H1 (cell line): ENCODE data around the gene SS18L1. TPM values are rescaled to one million over a fixed set of nuclear protein-coding genes. Genes with fewer than 3 reads are reported as not detected.

ENCODE experiments used
- CTCF ChIA-PET: fragments of 300-600 bp; sonication (Branson Sonifier 250); formaldehyde crosslinking; loops from one replicate; lab custom pipeline; 2021; ENCODE audit not compliant: partially characterized antibody; lab: Charles Lee
- POLR2A ChIA-PET: fragments of 300-600 bp; sonication (Branson Sonifier 250); formaldehyde crosslinking; loops from one replicate; lab custom pipeline; 2021; ENCODE audit warnings: inconsistent platforms; ENCODE audit not compliant: partially characterized antibody; lab: Charles Lee
- DNase-seq, 2 experiments: peaks; one replicate each; pipeline versions ENCODE4 v3.0.0 to v3.0.0-alpha.2; 2010 to 2022; ENCODE audit warnings: low spot score in 2 of 2, low read depth in 1 of 2, mixed read lengths in 1 of 2
- FAIRE-seq: peaks from 2 replicates; lab custom pipeline; 2011; peaks lifted over from hg19 to GRCh38; lab: Jason Lieb, UNC
- H2AFZ ChIP-seq: 2 replicates; pipeline ENCODE4 v1.8.1; 2012; ENCODE audit warnings: low read length, inconsistent platforms
- H2AK5ac ChIP-seq: 2 replicates; pipeline ENCODE4 v1.6.1; 2013; ENCODE audit warnings: low read depth, low read length
- H2BK120ac ChIP-seq: replicated peaks from 2 replicates; pipeline ENCODE3; 2013; ENCODE audit warnings: low read depth, low read length, inconsistent platforms
- H2BK12ac ChIP-seq: 2 replicates; pipeline ENCODE4 v1.6.1; 2013; ENCODE audit warnings: low read depth, low read length
- H2BK15ac ChIP-seq: 2 replicates; pipeline ENCODE4 v1.6.1; 2013; ENCODE audit warnings: low read length
- H2BK20ac ChIP-seq: 2 replicates; pipeline ENCODE4 v1.6.1; 2013; ENCODE audit warnings: low read length
- H2BK5ac ChIP-seq: 2 replicates; pipeline ENCODE4 v1.6.1; 2013; ENCODE audit warnings: low read depth, low read length
- H3K14ac ChIP-seq: 2 replicates; pipeline ENCODE4 v1.6.1; 2013; ENCODE audit warnings: inconsistent platforms; ENCODE audit not compliant: insufficient read length
- H3K18ac ChIP-seq: 2 replicates; pipeline ENCODE4 v1.6.1; 2013; ENCODE audit warnings: low read length; ENCODE audit errors: extremely low read depth
- H3K23ac ChIP-seq: 2 replicates; pipeline ENCODE4 v1.6.1; 2013; ENCODE audit warnings: inconsistent platforms; ENCODE audit not compliant: insufficient read length
- H3K23me2 ChIP-seq: 2 replicates; pipeline ENCODE4 v1.6.1; 2013; ENCODE audit warnings: low read depth, low read length
- H3K27ac ChIP-seq: 2 replicates; pipeline ENCODE4 v1.6.1; 2011; ENCODE audit warnings: low read depth, low read length, inconsistent platforms
- H3K27me3 ChIP-seq, 4 experiments: replicated peaks in 1 of 4; 1 replicate in 1 of 4; 2 replicates in 3 of 4; pipeline versions ENCODE4 v1.6.1 to v1.8.1; 2011 to 2013; ENCODE audit warnings: low read length in 3 of 4, mild to moderate bottlenecking in 3 of 4, inconsistent platforms in 2 of 4, mixed read lengths in 2 of 4, moderate library complexity in 1 of 4; ENCODE audit not compliant: control insufficient read depth in 3 of 4, insufficient read depth in 3 of 4; ENCODE audit errors: extremely low read depth in 1 of 4
- H3K36me3 ChIP-seq, 4 experiments: 2 replicates each; pipeline versions ENCODE4 v1.6.1 to v1.8.1; 2011 to 2013; ENCODE audit warnings: mild to moderate bottlenecking in 4 of 4, low read length in 3 of 4, moderate library complexity in 2 of 4, control low read depth in 1 of 4, inconsistent platforms in 1 of 4; ENCODE audit not compliant: insufficient read depth in 4 of 4, control insufficient read depth in 2 of 4
- H3K4ac ChIP-seq: replicated peaks from 2 replicates; pipeline ENCODE3; 2013; ENCODE audit warnings: low read length, low read depth, mixed read lengths, inconsistent platforms; ENCODE audit not compliant: insufficient read length
- H3K4me1 ChIP-seq, 4 experiments: replicated peaks in 1 of 4; 1 replicate in 1 of 4; 2 replicates in 3 of 4; pipeline versions ENCODE4 v1.6.1 to v1.8.1; 2011 to 2013; ENCODE audit warnings: low read length in 3 of 4, inconsistent platforms in 2 of 4, mixed read lengths in 1 of 4; ENCODE audit not compliant: insufficient read depth in 4 of 4, control insufficient read depth in 3 of 4
- H3K4me2 ChIP-seq, 2 experiments: 2 replicates each; pipeline versions ENCODE4 v1.6.1 to v1.8.1; 2011 to 2013; ENCODE audit warnings: low read depth in 2 of 2, low read length in 2 of 2, control low read depth in 1 of 2, inconsistent platforms in 1 of 2, mild to moderate bottlenecking in 1 of 2; ENCODE audit not compliant: insufficient read depth in 1 of 2
- H3K4me3 ChIP-seq, 4 experiments: fragments of 200-600, 300-600 bp in 1 of 4; sonication (generic), shearing (Covaris generic), sonication (Bioruptor Twin) in 1 of 4; 2 replicates each; pipeline versions ENCODE4 v1.5.1 to v1.8.1; 2011 to 2016; ENCODE audit warnings: low read length in 4 of 4, low read depth in 3 of 4, control low read depth in 2 of 4, inconsistent platforms in 2 of 4, mild to moderate bottlenecking in 2 of 4, mixed read lengths in 1 of 4, moderate library complexity in 1 of 4; ENCODE audit not compliant: insufficient read depth in 2 of 4; ENCODE audit errors: extremely low read depth in 1 of 4
- H3K56ac ChIP-seq: replicated peaks from 2 replicates; pipeline ENCODE3; 2013; ENCODE audit warnings: low read depth, mild to moderate bottlenecking, mixed read lengths, low read length, inconsistent platforms; ENCODE audit not compliant: insufficient read length
- H3K79me1 ChIP-seq: 2 replicates; pipeline ENCODE4 v1.6.1; 2013; ENCODE audit warnings: low read depth, low read length, control low read depth
- H3K79me2 ChIP-seq, 2 experiments: 2 replicates each; pipeline versions ENCODE4 v1.6.1 to v1.8.1; 2012 to 2013; ENCODE audit warnings: low read length in 2 of 2, mild to moderate bottlenecking in 2 of 2, inconsistent platforms in 1 of 2; ENCODE audit not compliant: insufficient read depth in 2 of 2, control insufficient read depth in 1 of 2
- H3K9ac ChIP-seq, 4 experiments: replicated peaks in 1 of 4; 1 replicate in 1 of 4; 2 replicates in 3 of 4; pipeline versions ENCODE4 v1.6.1 to v1.8.1; 2011 to 2013; ENCODE audit warnings: low read depth in 3 of 4, low read length in 3 of 4, control low read depth in 2 of 4, mild to moderate bottlenecking in 2 of 4, moderate library complexity in 2 of 4, inconsistent platforms in 1 of 4; ENCODE audit errors: extremely low read depth in 1 of 4
- H3K9me3 ChIP-seq, 2 experiments: 2 replicates each; pipeline versions ENCODE4 v1.6.1 to v1.8.1; 2012 to 2013; ENCODE audit warnings: mild to moderate bottlenecking in 2 of 2, moderate library complexity in 2 of 2, control low read depth in 1 of 2, inconsistent platforms in 1 of 2, low read depth in 1 of 2, low read length in 1 of 2, mixed read lengths in 1 of 2; ENCODE audit not compliant: insufficient read depth in 2 of 2
- H4K20me1 ChIP-seq, 2 experiments: replicated peaks in 1 of 2; 2 replicates each; pipeline versions ENCODE3 to v1.8.1; 2011 to 2013; ENCODE audit warnings: inconsistent platforms in 2 of 2, low read length in 2 of 2, mild to moderate bottlenecking in 1 of 2; ENCODE audit not compliant: insufficient read depth in 2 of 2, control insufficient read depth in 1 of 2
- H4K5ac ChIP-seq: 2 replicates; pipeline ENCODE4 v1.6.1; 2013; ENCODE audit warnings: low read length, low read depth, mixed read lengths, inconsistent platforms; ENCODE audit not compliant: insufficient read length
- H4K8ac ChIP-seq: 2 replicates; pipeline ENCODE4 v1.8.0; 2013; ENCODE audit warnings: mild to moderate bottlenecking, moderate library complexity, low read length, inconsistent platforms; ENCODE audit not compliant: insufficient read depth; ENCODE audit errors: extremely low read depth
- H4K91ac ChIP-seq: replicated peaks from 2 replicates; pipeline ENCODE3; 2013; ENCODE audit warnings: low read length, mixed read lengths, inconsistent platforms; ENCODE audit not compliant: insufficient read length
- BACH1 ChIP-seq: IDR thresholded peaks from 2 replicates; pipeline ENCODE4 v1.6.1; 2012; ENCODE audit warnings: low read length, improper control_type of control experiment
- CTBP2 ChIP-seq: IDR thresholded peaks from 2 replicates; pipeline ENCODE4 v1.7.0; 2011; ENCODE audit warnings: borderline replicate concordance, mild to moderate bottlenecking, moderate library complexity, mixed read lengths, low read length; ENCODE audit not compliant: insufficient read depth, insufficient read length
- EGR1 ChIP-seq: IDR thresholded peaks from 2 replicates; pipeline ENCODE4 v1.6.1; 2011; ENCODE audit warnings: low read depth, low read length, borderline replicate concordance
- GABPA ChIP-seq: IDR thresholded peaks from 2 replicates; pipeline ENCODE4 v1.6.1; 2011; ENCODE audit warnings: mild to moderate bottlenecking, low read length, moderate library complexity, borderline replicate concordance; ENCODE audit not compliant: insufficient read depth
- JUN ChIP-seq: IDR thresholded peaks from 2 replicates; pipeline ENCODE4 v1.6.1; 2011; ENCODE audit warnings: low read depth, mild to moderate bottlenecking, improper control_type of control experiment, low read length
- KDM1A ChIP-seq: fragments of 200-600, 300-600 bp; sonication (generic); IDR thresholded peaks from 2 replicates; pipeline ENCODE4 v1.7.1; 2016; ENCODE audit warnings: mild to moderate bottlenecking, low read length, borderline replicate concordance
- NRF1 ChIP-seq: IDR thresholded peaks from 2 replicates; pipeline ENCODE4 v1.6.1; 2011; ENCODE audit warnings: mild to moderate bottlenecking, low read depth, low read length, improper control_type of control experiment
- TBP ChIP-seq: IDR thresholded peaks from 2 replicates; pipeline ENCODE4 v1.6.1; 2011; ENCODE audit warnings: low read depth, low read length, improper control_type of control experiment
- whole genome bisulfite sequencing, 2 experiments: shearing (Covaris generic) in 1 of 2; methylation state at CpG; one replicate each; pipeline versions ENCODE4 v1.1.6 to v1.1.7; 2013 to 2015; ENCODE audit warnings: low lambda C conversion rate in 2 of 2, mixed read lengths in 2 of 2, inconsistent platforms in 1 of 2, low coverage in 1 of 2, missing lambda C conversion rate in 1 of 2; ENCODE audit not compliant: insufficient replicate concordance in 2 of 2, insufficient coverage in 1 of 2, insufficient read length in 1 of 2; ENCODE audit errors: extremely low coverage in 1 of 2, missing lambda C conversion rate in 1 of 2; 5-methylcytosine and 5-hydroxymethylcytosine counted together
- polyA plus RNA-seq, 7 experiments: library from polyadenylated mRNA; depleted of rRNA in 3 of 7; stranded (reverse) in 5 of 7; unstranded in 2 of 7; fragments of >200 nt in 5 of 7; fragments of 200-250 nt in 2 of 7; gene quantifications; 1 replicate in 5 of 7; 2 replicates in 1 of 7; 4 replicates in 1 of 7; pipeline versions ENCODE4 v1.2.1 to v1.2.3, GENCODE V29; 2011 to 2013; ENCODE audit warnings: missing spikeins in 2 of 7, mixed read lengths in 2 of 7
- total RNA-seq: library from RNA; stranded (reverse); fragmentation: NEBNext Ultra II Directional; extraction: Animal tissue kit (Norgen Biotek cat#: 25700); gene quantifications from 2 replicates; pipeline ENCODE4 v1.2.1, GENCODE V29; 2021
- TF ChIP-seq, protein P1 (sequence below): IDR thresholded peaks from 2 replicates; pipeline ENCODE4 v1.6.1; 2011; ENCODE audit warnings: low read depth, mild to moderate bottlenecking, low read length; ENCODE audit not compliant: insufficient read depth

Gene SS18L1
- total and polyA plus RNA-seq, 2 of the 8 experiments (the other 6 are each of a cell fraction or from before 2014, with no cell fraction given), result 28.4 to 29.7 TPM

DNA sequence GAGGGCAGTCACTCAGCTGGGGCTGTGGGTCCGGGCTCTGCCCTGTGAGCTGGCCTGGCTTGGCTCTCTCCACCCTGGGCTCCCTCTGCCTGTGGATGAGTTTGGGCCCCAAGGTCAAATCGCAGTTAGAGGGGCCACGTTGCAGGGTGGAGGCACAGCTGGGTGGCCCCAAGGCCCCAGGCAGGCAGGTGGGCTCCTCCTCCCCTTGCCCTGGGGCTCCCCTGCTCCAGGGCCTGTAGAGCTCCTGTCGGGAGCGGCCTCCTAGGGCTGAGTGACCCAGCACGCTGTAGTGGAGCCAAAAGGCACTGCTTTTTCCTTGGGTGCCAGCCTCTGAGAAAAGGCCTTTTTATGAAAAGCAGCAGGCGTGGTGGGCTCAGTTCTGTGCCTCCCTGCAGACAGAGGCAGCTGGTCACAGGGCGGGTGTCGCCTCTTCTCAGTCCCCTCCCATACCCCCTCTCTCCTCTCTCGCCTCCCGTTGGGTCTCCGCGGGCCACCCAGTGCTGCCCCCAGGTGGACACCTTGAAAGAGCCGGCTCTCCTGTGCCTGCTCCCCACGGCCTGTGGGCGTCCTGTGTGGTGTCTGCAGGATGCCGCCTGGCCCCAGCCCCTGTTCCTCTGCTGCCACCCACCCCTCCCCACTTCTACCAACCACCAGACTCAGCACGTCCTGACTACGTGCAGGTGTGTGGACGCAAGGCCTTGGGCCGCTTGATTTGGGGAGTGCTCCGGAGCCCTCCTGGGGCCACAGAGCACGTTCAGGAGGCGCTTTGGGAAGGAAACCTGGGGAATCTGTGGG lies 13.2 kb downstream of the SS18L1 start:
- Histone ChIP-seq H3K23ac (no peak overlapping the region), H2BK120ac (no peak overlapping the region), H3K9ac (no peak overlapping the region; a peak in 1 of 7 replicates), H2BK12ac (no peak overlapping the region), H2BK15ac (no peak overlapping the region), H3K4me3 (no peak overlapping the region), H4K91ac (peak overlapping the region; percentile 65), H3K27me3 (no peaks in the 10 kb centered on the region), H3K4ac (peak overlapping the region; percentile 95), H2BK20ac (no peak overlapping the region), H3K36me3 (peaks cover 5 to 19% (median 13%) of the 10 kb centered on the region in 4 experiments; a peak in 7 of 8 replicates), H3K79me2 (peaks cover 12 to 81% of the 10 kb centered on the region in 2 experiments; a peak in 3 of 4 replicates), H2AFZ (no peak overlapping the region), H3K18ac (peak overlapping the region; percentile 71), H3K27ac (no peak overlapping the region; the same call in 1 of the 2 replicates), H3K4me2 (peak overlapping the region in 1 of 2 experiments; percentile 5; a peak in 1 of 4 replicates), H3K79me1 (peaks cover 33% of the 10 kb centered on the region), H3K56ac (no peak overlapping the region), H3K14ac (no peak overlapping the region), H4K5ac (no peak overlapping the region), H3K4me1 (peaks cover 0 to 16% (median 8%) of the 10 kb centered on the region in 4 experiments; a peak in 6 of 7 replicates), H3K9me3 (no peaks in the 10 kb centered on the region; a peak in 1 of 4 replicates), H2AK5ac (no peak overlapping the region), H4K8ac (peak overlapping the region; percentile 75), H4K20me1 (peaks cover 22 to 63% of the 10 kb centered on the region in 2 experiments), H3K23me2 (no peaks in the 10 kb centered on the region), H2BK5ac (peak overlapping the region; percentile 45)
- no peak for FAIRE-seq
- peak in 1 of 2 experiments; percentile 89 for DNase-seq
- CTCF ChIA-PET, result interaction anchor here (0.7 to 2.6 kb wide), 19 partner anchors 8 to 172 kb away, joined by 3 to 16 read pairs (median 4); no protein-coding TSS in a partner anchor
- POLR2A ChIA-PET, result interaction anchor here (0.7 to 1.2 kb wide), 8 partner anchors 9 to 230 kb away, joined by 3 to 10 read pairs (median 5); partner anchors contain the start of genes PSMA7, SS18L1 and TAF4
- WGBS, 2 experiments, result 60% methylated on average over 20 of the region's 24 CpGs; no CpG with 5 or more reads in 1 of the 2 experiments
- TF ChIP-seq JUN (no peak), TBP (no peak), CTBP2 (no peak), BACH1 (0 out of 2 replicates have a peak, but pooled peaks have one; percentile 30), KDM1A (no peak), GABPA (0 out of 2 replicates have a peak, but pooled peaks have one; percentile 10), NRF1 (no peak), EGR1 (no peak)
- TF ChIP-seq, protein P1, sequence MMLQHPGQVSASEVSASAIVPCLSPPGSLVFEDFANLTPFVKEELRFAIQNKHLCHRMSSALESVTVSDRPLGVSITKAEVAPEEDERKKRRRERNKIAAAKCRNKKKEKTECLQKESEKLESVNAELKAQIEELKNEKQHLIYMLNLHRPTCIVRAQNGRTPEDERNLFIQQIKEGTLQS, result no peak
